GM23338 (cell line): ENCODE data around the gene NELFB. TPM values are rescaled to one million over a fixed set of nuclear protein-coding genes. Genes with fewer than 3 reads are reported as not detected.

ENCODE experiments used
- ATAC-seq: fragments of 200-7000 bp; cut with Tn5 transposase; 3 replicates; pipeline ENCODE4 v1.9.1; 2020
- DNase-seq: peaks from one replicate; pipeline ENCODE4 v3.0.0-alpha.2; 2015; ENCODE audit warnings: low spot score
- H2AFZ ChIP-seq: fragments of 200-600 bp; sonication (generic); 2 replicates; pipeline ENCODE4 v1.8.0; 2016; ENCODE audit warnings: antibody characterized with exemption, mild to moderate bottlenecking, moderate library complexity
- H3F3A ChIP-seq: fragments of 200-600 bp; sonication (generic); replicated peaks from 2 replicates; pipeline ENCODE4 v1.8.0; 2017; ENCODE audit warnings: antibody characterized with exemption, mixed run types, low read depth
- H3K27ac ChIP-seq: fragments of 200-600 bp; sonication (generic); 2 replicates; pipeline ENCODE4 v1.6.1; 2016; ENCODE audit warnings: low read depth
- H3K27me3 ChIP-seq: fragments of 200-600 bp; sonication (generic); 2 replicates; pipeline ENCODE4 v1.8.0; 2016; ENCODE audit warnings: mild to moderate bottlenecking, mixed run types, moderate library complexity; ENCODE audit not compliant: insufficient read depth
- H3K36me3 ChIP-seq: fragments of 200-600 bp; sonication (generic); 2 replicates; pipeline ENCODE4 v1.8.0; 2016; ENCODE audit warnings: mild to moderate bottlenecking; ENCODE audit not compliant: insufficient read depth
- H3K4me1 ChIP-seq: fragments of 200-600 bp; sonication (generic); 2 replicates; pipeline ENCODE4 v1.8.0; 2016; ENCODE audit warnings: mild to moderate bottlenecking, moderate library complexity; ENCODE audit not compliant: insufficient read depth
- H3K4me2 ChIP-seq: fragments of 200-600 bp; sonication (generic); 2 replicates; pipeline ENCODE4 v1.7.1; 2017; ENCODE audit warnings: mixed run types
- H3K4me3 ChIP-seq: fragments of 200-600 bp; sonication (generic); 2 replicates; pipeline ENCODE4 v1.6.1; 2016; ENCODE audit warnings: mixed run types
- H3K79me2 ChIP-seq: fragments of 200-600 bp; sonication (generic); replicated peaks from 2 replicates; pipeline ENCODE4 v1.8.0; 2017; ENCODE audit warnings: mild to moderate bottlenecking; ENCODE audit not compliant: insufficient read depth
- H3K9me2 ChIP-seq: fragments of 200-600 bp; sonication (generic); 2 replicates; pipeline ENCODE4 v1.8.0; 2017; ENCODE audit not compliant: insufficient read depth
- H4K20me1 ChIP-seq: fragments of 200-600 bp; sonication (generic); replicated peaks from 2 replicates; pipeline ENCODE4 v1.8.0; 2017; ENCODE audit warnings: mild to moderate bottlenecking; ENCODE audit not compliant: insufficient read depth
- H3K27ac Mint-ChIP-seq: 2 replicates; pipeline ENCODE4 v1.8.0; 2020; ENCODE audit warnings: inconsistent platforms, mild to moderate bottlenecking, moderate library complexity, mixed read lengths
- H3K27me3 Mint-ChIP-seq: 3 replicates; pipeline ENCODE4 v1.8.0; 2022; ENCODE audit warnings: low read depth, mild to moderate bottlenecking, moderate library complexity, mixed read lengths, inconsistent platforms; ENCODE audit not compliant: insufficient read depth, poor library complexity
- H3K36me3 Mint-ChIP-seq: 3 replicates; pipeline ENCODE4 v1.8.0; 2021; ENCODE audit warnings: low read depth, mild to moderate bottlenecking, inconsistent platforms, moderate library complexity, mixed read lengths
- H3K4me1 Mint-ChIP-seq: 3 replicates; pipeline ENCODE4 v1.8.0; 2020; ENCODE audit warnings: mild to moderate bottlenecking, inconsistent platforms, mixed read lengths
- H3K4me3 Mint-ChIP-seq: 3 replicates; pipeline ENCODE4 v1.8.0; 2021; ENCODE audit warnings: moderate library complexity, mild to moderate bottlenecking, inconsistent platforms, mixed read lengths
- H3K9me3 Mint-ChIP-seq: 3 replicates; pipeline ENCODE4 v1.8.0; 2020; ENCODE audit warnings: moderate library complexity, mild to moderate bottlenecking, inconsistent platforms, mixed read lengths
- CREB1 ChIP-seq: fragments of 250-450 bp; sonication (Bioruptor Pico); IDR thresholded peaks from 2 replicates; pipeline ENCODE4 v1.5.0; 2020; ENCODE audit warnings: low read depth, mild to moderate bottlenecking, moderate library complexity
- ETS1 ChIP-seq: IDR thresholded peaks from 2 replicates; pipeline ENCODE4 v1.6.1; 2016; ENCODE audit warnings: antibody characterized with exemption
- EZH2 ChIP-seq: fragments of 200-600 bp; sonication (generic); IDR thresholded peaks from one replicate; pipeline ENCODE4 v1.8.0; 2017; ENCODE audit warnings: antibody characterized with exemption, mild to moderate bottlenecking, low read depth; ENCODE audit not compliant: unreplicated experiment
- EZH2phosphoT487 ChIP-seq: fragments of 200-600 bp; sonication (generic); IDR thresholded peaks from one replicate; pipeline ENCODE4 v1.8.1; 2018; ENCODE audit warnings: antibody characterized with exemption; ENCODE audit not compliant: unreplicated experiment
- JUNB ChIP-seq: IDR thresholded peaks from one replicate; pipeline ENCODE4 v1.6.1; 2016; ENCODE audit warnings: antibody characterized with exemption; ENCODE audit not compliant: unreplicated experiment
- ZNF462 ChIP-seq: fragments of 250-450 bp; sonication (Bioruptor Pico); IDR thresholded peaks from 2 replicates; pipeline ENCODE4 v1.5.0; 2020; ENCODE audit warnings: mild to moderate bottlenecking, moderate library complexity
- polyA plus RNA-seq: library from polyadenylated mRNA; unstranded; fragments of >200 nt; fragmentation: Nextera tagmentation; extraction: Ambion mirVana; gene quantifications from 2 replicates; pipeline ENCODE4 v1.2.1, GENCODE V29; 2016
- total RNA-seq: library from RNA; depleted of rRNA; stranded (reverse); fragments of >200 nt; shearing (Covaris generic); gene quantifications from 2 replicates; pipeline ENCODE4 v1.2.3, GENCODE V29; 2014

Gene NELFB
- total and polyA plus RNA-seq, 2 experiments from 2014 or later = 30.0 to 97.3 TPM

- Mint-ChIP-seq H3K36me3 (no peaks in the 10 kb centered on the region), H3K9me3 (no peaks in the 10 kb centered on the region), H3K27ac (no peak overlapping the region), H3K27me3 (peaks cover 2% of the 10 kb centered on the region), H3K4me3 (no peak overlapping the region), H3K4me1 (peaks cover 2% of the 10 kb centered on the region; the same call in 2 of the 3 replicates)
- Histone ChIP-seq H3K4me3 (peak overlapping the region; percentile 52; the same call in 1 of the 2 replicates), H3F3A (no peaks in the 10 kb centered on the region), H3K79me2 (no peaks in the 10 kb centered on the region), H3K27me3 (no peaks in the 10 kb centered on the region), H3K36me3 (no peaks in the 10 kb centered on the region), H4K20me1 (no peaks in the 10 kb centered on the region), H3K4me1 (peaks cover 19% of the 10 kb centered on the region; the same call in 1 of the 2 replicates), H3K4me2 (peak overlapping the region; percentile 81), H2AFZ (no peak overlapping the region), H3K27ac (no peak overlapping the region), H3K9me2 (no peaks in the 10 kb centered on the region)
- TF ChIP-seq EZH2 = no peak
- no peak for TF ChIP-seq ETS1
- no peak for TF ChIP-seq ZNF462 (CRISPR knock-in tag)
- no peak for TF ChIP-seq JUNB
- TF ChIP-seq EZH2phosphoT487 = no peak
- no peak for TF ChIP-seq CREB1 (CRISPR knock-in tag)
- ATAC-seq (peak; percentile 6; the same call in 2 of the 3 replicates), DNase-seq (no peak)
These were observed 60.5 kb downstream of the NELFB start for GRCh38 chr9:137315581-137316011.
